ENCODE data around the gene ZNF780B. TPM values are rescaled to one million over a fixed set of nuclear protein-coding genes. Genes with fewer than 3 reads are reported as not detected.

Gene ZNF780B
- total and polyA plus RNA-seq, 2 donors (not counting 3 experiments of a cell fraction or from before 2014, with no cell fraction given) = 2.6 to 13.5 TPM

DNA sequence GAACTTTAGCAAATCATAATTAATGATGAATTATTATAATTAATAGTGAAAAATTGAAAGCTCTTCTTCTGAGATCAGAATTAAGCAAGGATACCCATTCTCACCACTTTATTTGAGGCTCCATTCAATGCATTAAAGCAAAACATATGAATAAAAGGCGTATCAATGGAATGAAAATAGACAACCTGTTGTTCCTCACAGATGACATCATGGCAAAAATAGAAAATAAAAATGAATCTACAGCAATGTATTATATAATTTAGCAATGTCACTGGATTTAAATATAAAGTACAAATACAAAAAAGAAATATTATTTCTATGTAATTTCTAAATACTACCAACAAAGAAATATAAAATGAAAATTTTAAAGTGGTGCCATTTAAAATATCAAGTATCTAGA, 45.8 kb upstream of the ZNF780B start:
- DNase-seq (ENCODE audit: low read depth, low spot score) = no peak
- Histone ChIP-seq H3K9ac (replicated peaks; ENCODE audit: extremely low read depth, insufficient read depth, low read length) (no peak overlapping the region), H3K27me3 (ENCODE audit: control insufficient read depth in 2 of 2, insufficient read depth in 2 of 2, low read length in 2 of 2) (peaks cover 0 to 4% of the 10 kb centered on the region in 2 experiments), H2AFZ (ENCODE audit: low read depth, low read length) (no peak overlapping the region), H3K4me2 (ENCODE audit: insufficient read depth, low read length) (no peak overlapping the region), H3K4me1 (ENCODE audit: control insufficient read depth, extremely low read depth, insufficient read depth, low read length) (no peaks in the 10 kb centered on the region), H3K9me3 (replicated peaks; ENCODE audit: control insufficient read depth, insufficient read depth, low read length) (no peaks in the 10 kb centered on the region), H3K27ac (ENCODE audit: insufficient read depth, low read depth, low read length) (no peak overlapping the region), H3K36me3 (ENCODE audit: control insufficient read depth in 2 of 2, extremely low read depth in 1 of 2, insufficient read depth in 2 of 2, low read length in 2 of 2) (no peaks in the 10 kb centered on the region), H3K9me1 (replicated peaks; ENCODE audit: control insufficient read depth, extremely low read depth, insufficient read depth, low read length) (no peaks in the 10 kb centered on the region), H3K79me2 (ENCODE audit: control insufficient read depth, insufficient read depth, low read length) (no peaks in the 10 kb centered on the region), H4K20me1 (replicated peaks; ENCODE audit: control insufficient read depth, extremely low read depth, insufficient read depth, low read length) (no peaks in the 10 kb centered on the region), H3K4me3 (replicated peaks in 1 of 3; ENCODE audit: insufficient read depth in 1 of 3, low read depth in 1 of 3, low read length in 3 of 3) (no peak overlapping the region)
- TF ChIP-seq, protein P1, sequence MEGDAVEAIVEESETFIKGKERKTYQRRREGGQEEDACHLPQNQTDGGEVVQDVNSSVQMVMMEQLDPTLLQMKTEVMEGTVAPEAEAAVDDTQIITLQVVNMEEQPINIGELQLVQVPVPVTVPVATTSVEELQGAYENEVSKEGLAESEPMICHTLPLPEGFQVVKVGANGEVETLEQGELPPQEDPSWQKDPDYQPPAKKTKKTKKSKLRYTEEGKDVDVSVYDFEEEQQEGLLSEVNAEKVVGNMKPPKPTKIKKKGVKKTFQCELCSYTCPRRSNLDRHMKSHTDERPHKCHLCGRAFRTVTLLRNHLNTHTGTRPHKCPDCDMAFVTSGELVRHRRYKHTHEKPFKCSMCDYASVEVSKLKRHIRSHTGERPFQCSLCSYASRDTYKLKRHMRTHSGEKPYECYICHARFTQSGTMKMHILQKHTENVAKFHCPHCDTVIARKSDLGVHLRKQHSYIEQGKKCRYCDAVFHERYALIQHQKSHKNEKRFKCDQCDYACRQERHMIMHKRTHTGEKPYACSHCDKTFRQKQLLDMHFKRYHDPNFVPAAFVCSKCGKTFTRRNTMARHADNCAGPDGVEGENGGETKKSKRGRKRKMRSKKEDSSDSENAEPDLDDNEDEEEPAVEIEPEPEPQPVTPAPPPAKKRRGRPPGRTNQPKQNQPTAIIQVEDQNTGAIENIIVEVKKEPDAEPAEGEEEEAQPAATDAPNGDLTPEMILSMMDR (IDR thresholded peaks at IDR 0.05; ENCODE audit: extremely low read depth in 1 of 2, insufficient read depth in 1 of 2, low read depth in 1 of 2, low read length in 2 of 2) = no peak
- no peak for TF ChIP-seq GATA2 (IDR thresholded peaks at IDR 0.05; ENCODE audit: insufficient read depth, insufficient read length, low read depth, low read length)
- no peak for TF ChIP-seq POLR2AphosphoS5 (IDR thresholded peaks at IDR 0.05; ENCODE audit: insufficient read depth, low read depth, low read length)
- TF ChIP-seq POLR2A (IDR thresholded peaks at IDR 0.05; ENCODE audit: low read depth, low read length) = no peak
- no peak for TF ChIP-seq JUN (IDR thresholded peaks at IDR 0.05; ENCODE audit: borderline replicate concordance, insufficient read depth, insufficient read length, low read depth)
- TF ChIP-seq MYC (IDR thresholded peaks at IDR 0.05; ENCODE audit: low read depth, low read length) = no peak
- TF ChIP-seq FOS (IDR thresholded peaks at IDR 0.05; ENCODE audit: borderline replicate concordance, insufficient read depth, low read length) = no peak
- TF ChIP-seq, protein P2, sequence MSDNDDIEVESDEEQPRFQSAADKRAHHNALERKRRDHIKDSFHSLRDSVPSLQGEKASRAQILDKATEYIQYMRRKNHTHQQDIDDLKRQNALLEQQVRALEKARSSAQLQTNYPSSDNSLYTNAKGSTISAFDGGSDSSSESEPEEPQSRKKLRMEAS (IDR thresholded peaks at IDR 0.05; ENCODE audit: insufficient read depth, insufficient read length) = no peak
- TF ChIP-seq EZH2 (IDR thresholded peaks at IDR 0.05; ENCODE audit: borderline replicate concordance, low read depth, low read length, severe bottlenecking) = no peak
- BruUV-seq (replicated peaks) = no TSS peak
- ChIA-PET POLR2A (no interaction called here), CTCF (no interaction called here)
- dilution Hi-C loops (cut with MboI; ENCODE audit: extremely low pct_ligation_motif_present, low sequenced_read_pairs) = no loop called here
- FAIRE-seq = no peak
- intact Hi-C loops (cut with micrococcal nuclease) = no loop called here
